Activated CD4-positive, alpha-beta T cell treated with anti-CD3 and anti-CD28 coated beads, Interleukin-2, amount 10 ng/mL, durations not matched to agents 7 days and 5 days (primary cell): Measurements from ENCODE around the gene LRSAM1. TPM values are rescaled to one million over a fixed set of nuclear protein-coding genes. Genes with fewer than 3 reads are reported as not detected.
A peak's percentile ranks its signal among the peaks of the same experiment; 100 is the strongest.

Experiments used
- CTCF ChIA-PET: fragments of 350-600 bp; sonication (Branson Sonifier 250); formaldehyde crosslinking; loops from one replicate; lab custom pipeline; 2021; ENCODE audit warnings: antibody characterized with exemption; lab: Charles Lee
- POLR2A ChIA-PET: fragments of 350-600 bp; sonication (Branson Sonifier 250); formaldehyde crosslinking; loops from one replicate; lab custom pipeline; 2021; ENCODE audit warnings: antibody characterized with exemption; lab: Charles Lee
- DNase-seq: peaks from one replicate; pipeline ENCODE4 v3.0.0-alpha.2; 2020
- H3K27ac Mint-ChIP-seq: one replicate; pipeline ENCODE4 v1.8.0; 2021; ENCODE audit warnings: mild to moderate bottlenecking, moderate library complexity, mixed read lengths
- H3K27me3 Mint-ChIP-seq: one replicate; pipeline ENCODE4 v1.8.0; 2021; ENCODE audit warnings: mixed read lengths
- H3K36me3 Mint-ChIP-seq: one replicate; pipeline ENCODE4 v1.8.0; 2021; ENCODE audit warnings: low read depth, mixed read lengths
- H3K4me1 Mint-ChIP-seq: one replicate; pipeline ENCODE4 v1.8.0; 2021; ENCODE audit warnings: mixed read lengths
- H3K4me3 Mint-ChIP-seq: one replicate; pipeline ENCODE4 v1.8.0; 2021; ENCODE audit warnings: mild to moderate bottlenecking, moderate library complexity, mixed read lengths
- H3K9me3 Mint-ChIP-seq: one replicate; pipeline ENCODE4 v1.8.0; 2021; ENCODE audit warnings: mixed read lengths
- total RNA-seq, 2 experiments: library from RNA; stranded (reverse); gene quantifications; one replicate each; pipeline ENCODE4 v1.2.3, GENCODE V29; 2021

Gene LRSAM1
- total RNA-seq, 2 experiments from 2014 or later = 13.3 to 13.6 TPM

GRCh38 chr9:127438394-127438793 lies 12.9 kb upstream of the LRSAM1 start:
- Mint-ChIP-seq H3K27ac (no peak overlapping the region), H3K4me1 (peaks cover 11% of the 10 kb centered on the region), H3K9me3 (peaks cover 3% of the 10 kb centered on the region), H3K4me3 (no peak overlapping the region), H3K27me3 (no peaks in the 10 kb centered on the region), H3K36me3 (peaks cover 78% of the 10 kb centered on the region)
- ChIA-PET CTCF (no interaction called here), POLR2A (no interaction called here)
- no peak for DNase-seq

GRCh38 chr9:127444283-127444920 lies 6.9 kb upstream of the LRSAM1 start:
- Mint-ChIP-seq H3K36me3 (peaks cover 92% of the 10 kb centered on the region), H3K4me3 (no peak overlapping the region), H3K4me1 (peaks cover 21% of the 10 kb centered on the region), H3K27me3 (no peaks in the 10 kb centered on the region), H3K27ac (no peak overlapping the region), H3K9me3 (peaks cover 22% of the 10 kb centered on the region)
- DNase-seq = no peak
- ChIA-PET CTCF (interaction anchor here (1.3 kb wide), 1 partner anchor 46 kb away, joined by 4 read pairs; no protein-coding TSS in a partner anchor), POLR2A (no interaction called here)

GRCh38 chr9:127444921-127445850 lies 6.1 kb upstream of the LRSAM1 start:
- H3K4me1 Mint-ChIP-seq = peaks cover 29% of the 10 kb centered on the region
- peaks cover 94% of the 10 kb centered on the region for H3K36me3 Mint-ChIP-seq
- no peaks in the 10 kb centered on the region for H3K27me3 Mint-ChIP-seq
- POLR2A ChIA-PET = no interaction called here
- H3K4me3 Mint-ChIP-seq = no peak overlapping the region
- CTCF ChIA-PET = no interaction called here
- no peak overlapping the region for H3K27ac Mint-ChIP-seq
- DNase-seq = no peak
- H3K9me3 Mint-ChIP-seq = peaks cover 22% of the 10 kb centered on the region

- ChIA-PET POLR2A (no interaction called here), CTCF (interaction anchor here (1.6 kb wide), 1 partner anchor 48 kb away, joined by 3 read pairs; no protein-coding TSS in a partner anchor)
- Mint-ChIP-seq H3K4me1 (peaks cover 31% of the 10 kb centered on the region), H3K27ac (no peak overlapping the region), H3K36me3 (peaks cover 90% of the 10 kb centered on the region), H3K27me3 (no peaks in the 10 kb centered on the region), H3K9me3 (peaks cover 20% of the 10 kb centered on the region), H3K4me3 (no peak overlapping the region)
- DNase-seq = no peak
Observed at GRCh38 chr9:127445851-127446712, 5.2 kb upstream of the LRSAM1 start.

GRCh38 chr9:127446713-127447415 lies 4.4 kb upstream of the LRSAM1 start:
- peaks cover 20% of the 10 kb centered on the region for H3K9me3 Mint-ChIP-seq
- ChIA-PET CTCF (interaction anchor here (1.6 kb wide), 1 partner anchor 48 kb away, joined by 3 read pairs; no protein-coding TSS in a partner anchor), POLR2A (interaction anchor here (0.7 kb wide), 1 partner anchor 157 kb away, joined by 5 read pairs; no protein-coding TSS in a partner anchor)
- no peak overlapping the region for H3K27ac Mint-ChIP-seq
- H3K27me3 Mint-ChIP-seq = no peaks in the 10 kb centered on the region
- DNase-seq = no peak
- peaks cover 89% of the 10 kb centered on the region for H3K36me3 Mint-ChIP-seq
- H3K4me3 Mint-ChIP-seq = no peak overlapping the region
- H3K4me1 Mint-ChIP-seq = peaks cover 34% of the 10 kb centered on the region

- Mint-ChIP-seq H3K36me3 (peaks cover 82% of the 10 kb centered on the region), H3K4me3 (peak overlapping the region; percentile 10), H3K27me3 (no peaks in the 10 kb centered on the region), H3K27ac (no peak overlapping the region), H3K9me3 (peaks cover 20% of the 10 kb centered on the region), H3K4me1 (peaks cover 40% of the 10 kb centered on the region)
- ChIA-PET CTCF (interaction anchor here (0.6 to 1.6 kb wide), 2 partner anchors 9 to 49 kb away, joined by 3 read pairs; no protein-coding TSS in a partner anchor), POLR2A (interaction anchor here (0.7 kb wide), 1 partner anchor 157 kb away, joined by 5 read pairs; no protein-coding TSS in a partner anchor)
- no peak for DNase-seq
Observed at GRCh38 chr9:127447416-127448111, 3.7 kb upstream of the LRSAM1 start.

GRCh38 chr9:127448112-127448805 lies 3.1 kb upstream of the LRSAM1 start:
- H3K27ac Mint-ChIP-seq = peak overlapping the region; percentile 50
- DNase-seq = no peak
- H3K36me3 Mint-ChIP-seq = peaks cover 77% of the 10 kb centered on the region
- peaks cover 20% of the 10 kb centered on the region for H3K9me3 Mint-ChIP-seq
- CTCF ChIA-PET = interaction anchor here (0.6 to 1.6 kb wide), 2 partner anchors 8 to 50 kb away, joined by 3 read pairs; no protein-coding TSS in a partner anchor
- no peaks in the 10 kb centered on the region for H3K27me3 Mint-ChIP-seq
- peaks cover 42% of the 10 kb centered on the region for H3K4me1 Mint-ChIP-seq
- peak overlapping the region; percentile 86 for H3K4me3 Mint-ChIP-seq
- POLR2A ChIA-PET = interaction anchor here (0.6 kb wide), 1 partner anchor 27 kb away, joined by 3 read pairs; no protein-coding TSS in a partner anchor

GRCh38 chr9:127449332-127449966 lies 1.9 kb upstream of the LRSAM1 start:
- Mint-ChIP-seq H3K27me3 (no peaks in the 10 kb centered on the region), H3K27ac (peak overlapping the region; percentile 98), H3K4me3 (peak overlapping the region; percentile 86), H3K4me1 (peaks cover 42% of the 10 kb centered on the region), H3K36me3 (peaks cover 66% of the 10 kb centered on the region), H3K9me3 (peaks cover 16% of the 10 kb centered on the region)
- ChIA-PET CTCF (interaction anchor here (1.7 kb wide), 1 partner anchor 286 kb away, joined by 7 read pairs; the partner anchor contains the start of gene TOR2A), POLR2A (interaction anchor here (0.8 kb wide), 1 partner anchor 89 kb away, joined by 3 read pairs; no protein-coding TSS in a partner anchor)
- no peak for DNase-seq

GRCh38 chr9:127450243-127450760 lies 1.0 kb upstream of the LRSAM1 start:
- ChIA-PET CTCF (interaction anchor here (0.6 to 1.7 kb wide), 2 partner anchors 22 to 285 kb away, joined by 6 to 7 read pairs; partner anchors contain the start of gene TOR2A), POLR2A (interaction anchor here (0.6 to 0.8 kb wide), 2 partner anchors 90 to 158 kb away, joined by 3 read pairs; no protein-coding TSS in a partner anchor)
- peak; percentile 15 for DNase-seq
- Mint-ChIP-seq H3K27ac (peak overlapping the region; percentile 98), H3K4me1 (peaks cover 43% of the 10 kb centered on the region), H3K27me3 (no peaks in the 10 kb centered on the region), H3K9me3 (peaks cover 9% of the 10 kb centered on the region), H3K36me3 (peaks cover 58% of the 10 kb centered on the region), H3K4me3 (peak overlapping the region; percentile 86)

GRCh38 chr9:127451608-127451857 lies 223 bp downstream of the LRSAM1 start:
- POLR2A ChIA-PET = interaction anchor here (0.7 to 1.5 kb wide), 3 partner anchors 63 to 645 kb away, joined by 3 to 4 read pairs (median 3); no protein-coding TSS in a partner anchor
- Mint-ChIP-seq H3K9me3 (peaks cover 4% of the 10 kb centered on the region), H3K36me3 (peaks cover 45% of the 10 kb centered on the region), H3K4me3 (peak overlapping the region; percentile 86), H3K4me1 (peaks cover 43% of the 10 kb centered on the region), H3K27ac (peak overlapping the region; percentile 98), H3K27me3 (no peaks in the 10 kb centered on the region)
- CTCF ChIA-PET = interaction anchor here (1.7 to 2.1 kb wide), 2 partner anchors 15 to 150 kb away, joined by 5 read pairs; no protein-coding TSS in a partner anchor
- no peak for DNase-seq
